ENCODE results near the gene LHFPL2.

DNA sequence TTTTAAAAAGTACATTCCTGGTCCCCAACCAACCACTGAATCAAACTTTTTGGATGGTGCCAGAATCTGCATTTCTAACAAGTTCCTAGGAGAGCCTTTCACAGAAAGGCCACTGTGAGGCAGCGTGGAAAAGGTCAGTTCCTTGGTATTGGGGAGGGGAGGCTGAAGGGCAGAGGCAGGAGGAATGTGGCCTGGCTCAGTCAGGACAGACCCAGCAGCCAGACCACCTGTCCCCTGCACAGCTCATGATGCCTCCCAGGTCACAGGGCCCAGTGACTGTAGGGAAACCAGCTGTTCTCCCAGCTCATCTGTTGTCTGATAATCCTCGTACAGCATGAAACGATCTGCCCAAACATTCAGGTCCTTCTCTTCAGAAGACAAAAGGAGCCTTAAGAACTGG, 132.9 kb downstream of the LHFPL2 start:
- TF ChIP-seq ELF4 (IDR thresholded peaks at IDR 0.05) (no peak), TARDBP (IDR thresholded peaks at IDR 0.05) (no peak), ZNF384 (IDR thresholded peaks at IDR 0.05) (no peak)
- TF ChIP-seq, protein P1, sequence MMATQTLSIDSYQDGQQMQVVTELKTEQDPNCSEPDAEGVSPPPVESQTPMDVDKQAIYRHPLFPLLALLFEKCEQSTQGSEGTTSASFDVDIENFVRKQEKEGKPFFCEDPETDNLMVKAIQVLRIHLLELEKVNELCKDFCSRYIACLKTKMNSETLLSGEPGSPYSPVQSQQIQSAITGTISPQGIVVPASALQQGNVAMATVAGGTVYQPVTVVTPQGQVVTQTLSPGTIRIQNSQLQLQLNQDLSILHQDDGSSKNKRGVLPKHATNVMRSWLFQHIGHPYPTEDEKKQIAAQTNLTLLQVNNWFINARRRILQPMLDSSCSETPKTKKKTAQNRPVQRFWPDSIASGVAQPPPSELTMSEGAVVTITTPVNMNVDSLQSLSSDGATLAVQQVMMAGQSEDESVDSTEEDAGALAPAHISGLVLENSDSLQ (IDR thresholded peaks at IDR 0.05) = no peak
